CD14-positive monocyte (primary cell): ENCODE data around the gene PRDM5. TPM values are rescaled to one million over a fixed set of nuclear protein-coding genes. Genes with fewer than 3 reads are reported as not detected.

Source experiments
- DNase-seq, 3 donors: peaks; one replicate each; pipeline ENCODE4 v3.0.0-alpha.2; 2011 to 2022
- H2AFZ ChIP-seq: 2 replicates; pipeline ENCODE4 v1.6.0; 2012; ENCODE audit warnings: mild to moderate bottlenecking, low read depth, low read length, inconsistent platforms; ENCODE audit not compliant: insufficient read depth, poor library complexity, severe bottlenecking
- H3K27ac ChIP-seq, 2 donors: 1 replicate in 1 of 2; 2 replicates in 1 of 2; pipeline ENCODE4 v1.5.1; 2012 to 2013; ENCODE audit warnings: low read length in 2 of 2, control low read depth in 1 of 2, inconsistent platforms in 1 of 2, low read depth in 1 of 2, mild to moderate bottlenecking in 1 of 2
- H3K27me3 ChIP-seq, 2 donors: one replicate each; pipeline versions ENCODE4 v1.6.0 to v1.6.1; 2011 to 2013; ENCODE audit warnings: low read length in 2 of 2; ENCODE audit not compliant: control insufficient read depth in 2 of 2, insufficient read depth in 2 of 2
- H3K36me3 ChIP-seq, 2 donors: replicated peaks in 1 of 2; 1 replicate in 1 of 2; 2 replicates in 1 of 2; pipeline versions ENCODE4 v1.5.1 to v1.6.1; 2012 to 2013; ENCODE audit warnings: low read length in 2 of 2, control low read depth in 1 of 2, inconsistent platforms in 1 of 2, mild to moderate bottlenecking in 1 of 2; ENCODE audit not compliant: insufficient read depth in 2 of 2, control insufficient read depth in 1 of 2
- H3K4me1 ChIP-seq, 2 donors: 1 replicate in 1 of 2; 2 replicates in 1 of 2; pipeline versions ENCODE4 v1.5.1 to v1.6.1; 2012 to 2013; ENCODE audit warnings: low read length in 2 of 2, control low read depth in 1 of 2, inconsistent platforms in 1 of 2, mild to moderate bottlenecking in 1 of 2, moderate library complexity in 1 of 2; ENCODE audit not compliant: insufficient read depth in 2 of 2, control insufficient read depth in 1 of 2
- H3K4me2 ChIP-seq: replicated peaks from 2 replicates; pipeline ENCODE3; 2012; ENCODE audit warnings: low read length, moderate library complexity, mild to moderate bottlenecking; ENCODE audit not compliant: poor library complexity, severe bottlenecking; ENCODE audit errors: extremely low read depth
- H3K4me3 ChIP-seq, 3 experiments: fragments of 200-600 bp in 1 of 3; sonication (generic) in 1 of 3; replicated peaks in 1 of 3; 1 replicate in 2 of 3; 2 replicates in 1 of 3; pipeline ENCODE4 v1.5.1; 2011 to 2013; ENCODE audit warnings: low read length in 3 of 3, mild to moderate bottlenecking in 3 of 3, control low read depth in 2 of 3, low read depth in 2 of 3, inconsistent platforms in 1 of 3, moderate library complexity in 1 of 3
- H3K79me2 ChIP-seq: 2 replicates; pipeline ENCODE4 v1.6.0; 2012; ENCODE audit warnings: mild to moderate bottlenecking, control low read depth, inconsistent platforms, low read length, moderate library complexity; ENCODE audit not compliant: insufficient read depth
- H3K9ac ChIP-seq: 2 replicates; pipeline ENCODE4 v1.6.0; 2017; ENCODE audit warnings: low read length, mild to moderate bottlenecking; ENCODE audit not compliant: insufficient read depth, poor library complexity, severe bottlenecking
- H3K9me3 ChIP-seq, 2 donors: replicated peaks in 1 of 2; 1 replicate in 1 of 2; 2 replicates in 1 of 2; pipeline versions ENCODE4 v1.5.1 to v1.6.1; 2012 to 2013; ENCODE audit warnings: low read length in 2 of 2, control low read depth in 1 of 2; ENCODE audit not compliant: control insufficient read depth in 1 of 2, insufficient read depth in 1 of 2
- H4K20me1 ChIP-seq: 2 replicates; pipeline ENCODE4 v1.6.0; 2012; ENCODE audit warnings: mild to moderate bottlenecking, low read length, control low read depth, moderate library complexity; ENCODE audit not compliant: insufficient read depth
- H3K27ac Mint-ChIP-seq, 7 donors: one replicate each; pipeline ENCODE4 v1.8.0; 2020; ENCODE audit warnings: mild to moderate bottlenecking in 7 of 7, mixed read lengths in 7 of 7, moderate library complexity in 6 of 7, inconsistent platforms in 2 of 7
- H3K27me3 Mint-ChIP-seq, 3 donors: one replicate each; pipeline ENCODE4 v1.8.0; 2021 to 2022; ENCODE audit warnings: low read depth in 3 of 3, mild to moderate bottlenecking in 3 of 3, mixed read lengths in 3 of 3, moderate library complexity in 3 of 3, inconsistent platforms in 1 of 3
- H3K36me3 Mint-ChIP-seq, 2 donors: one replicate each; pipeline ENCODE4 v1.8.0; 2020; ENCODE audit warnings: mixed read lengths in 2 of 2, inconsistent platforms in 1 of 2, mild to moderate bottlenecking in 1 of 2
- H3K4me1 Mint-ChIP-seq: one replicate; pipeline ENCODE4 v1.8.0; 2020; ENCODE audit warnings: mild to moderate bottlenecking, mixed read lengths
- H3K4me3 Mint-ChIP-seq, 2 donors: one replicate each; pipeline ENCODE4 v1.8.0; 2020; ENCODE audit warnings: mild to moderate bottlenecking in 2 of 2, mixed read lengths in 2 of 2, moderate library complexity in 1 of 2
- H3K9me3 Mint-ChIP-seq, 7 donors: one replicate each; pipeline ENCODE4 v1.8.0; 2020 to 2022; ENCODE audit warnings: mixed read lengths in 7 of 7, mild to moderate bottlenecking in 6 of 7, moderate library complexity in 6 of 7, inconsistent platforms in 2 of 7
- CTCF ChIP-seq: fragments of 200-600 bp; IDR thresholded peaks from one replicate; pipeline ENCODE4 v1.8.0; 2022; ENCODE audit warnings: antibody characterized with exemption, mild to moderate bottlenecking
- WGBS: methylation state at CpG from one replicate; pipeline ENCODE4 v1.1.5; 2013; ENCODE audit warnings: missing lambda C conversion rate; ENCODE audit not compliant: insufficient coverage; 5-methylcytosine and 5-hydroxymethylcytosine counted together
- intact Hi-C, 2 donors: fragments of 100-400 bp; cut with micrococcal nuclease; formaldehyde crosslinking; loops; one replicate each; pipeline versions ENCODE4 v1.15.0 to v1.15.1; 2023
- polyA plus RNA-seq, 3 donors: library from polyadenylated mRNA; depleted of rRNA in 1 of 3; unstranded in 2 of 3; stranded (reverse) in 1 of 3; fragments of 300-500 nt in 2 of 3; fragments of >200 nt in 1 of 3; fragmentation: Illumina TruSeq in 2 of 3; gene quantifications; 1 replicate in 2 of 3; 2 replicates in 1 of 3; pipeline ENCODE4 v1.2.3, GENCODE V29; 2012 to 2021

The PRDM5 gene
- polyA plus RNA-seq, 3 donors: 0.12 to 0.25 (median 0.17) TPM

- Histone ChIP-seq H3K9ac (no peak overlapping the region), H3K4me2 (no peak overlapping the region), H3K27ac (no peak overlapping the region), H2AFZ (no peak overlapping the region), H3K27me3 (no peaks in the 10 kb centered on the region), H3K4me3 (no peak overlapping the region), H3K9me3 (no peaks in the 10 kb centered on the region), H3K79me2 (no peaks in the 10 kb centered on the region), H3K36me3 (no peaks in the 10 kb centered on the region), H3K4me1 (no peaks in the 10 kb centered on the region), H4K20me1 (no peaks in the 10 kb centered on the region)
- intact Hi-C loops: no loop called here
- no peak for DNase-seq
- H3K36me3 Mint-ChIP-seq: no peaks in the 10 kb centered on the region
- no peak overlapping the region for H3K27ac Mint-ChIP-seq
- H3K9me3 Mint-ChIP-seq: no peaks in the 10 kb centered on the region
- H3K27me3 Mint-ChIP-seq: peaks cover 0 to 1% (median 0%) of the 10 kb centered on the region in 3 donors
- no peaks in the 10 kb centered on the region for H3K4me1 Mint-ChIP-seq
- no peak overlapping the region for H3K4me3 Mint-ChIP-seq
- WGBS: no CpG with 5 or more reads among the region's 2 CpGs
- TF ChIP-seq CTCF: no peak
These were observed 75.4 kb downstream of the PRDM5 start for GRCh38 chr4:120847019-120847582.

- Mint-ChIP-seq H3K36me3 (no peaks in the 10 kb centered on the region), H3K27me3 (peaks cover 0 to 1% (median 0%) of the 10 kb centered on the region in 3 donors), H3K9me3 (peaks cover 0 to 3% (median 0%) of the 10 kb centered on the region in 7 donors), H3K4me3 (no peak overlapping the region), H3K27ac (no peak overlapping the region), H3K4me1 (no peaks in the 10 kb centered on the region)
- H4K20me1 ChIP-seq: no peaks in the 10 kb centered on the region
- no peak overlapping the region for H3K27ac ChIP-seq
- no peaks in the 10 kb centered on the region for H3K79me2 ChIP-seq
- DNase-seq: no peak
- no peaks in the 10 kb centered on the region for H3K36me3 ChIP-seq
- no peak overlapping the region for H2AFZ ChIP-seq
- H3K27me3 ChIP-seq: no peaks in the 10 kb centered on the region
- intact Hi-C loops: no loop called here
- H3K4me1 ChIP-seq: no peaks in the 10 kb centered on the region
- H3K9ac ChIP-seq: no peak overlapping the region
- no peak overlapping the region for H3K4me2 ChIP-seq
- peaks cover 0 to 9% of the 10 kb centered on the region in 2 donors for H3K9me3 ChIP-seq
- H3K4me3 ChIP-seq: no peak overlapping the region
- TF ChIP-seq CTCF: no peak
- no CpG with 5 or more reads among the region's 2 CpGs for WGBS
These were observed 78.0 kb downstream of the PRDM5 start for GRCh38 chr4:120844528-120844921.
